Lower lobe of right lung (tissue), 2 donors: ENCODE data around the gene ANKK1. TPM values are rescaled to one million over a fixed set of nuclear protein-coding genes. Genes with fewer than 3 reads are reported as not detected.

Source experiments
- ATAC-seq, 2 donors: fragments of 200-7000 bp; cut with Tn5 transposase; one replicate each; pipeline ENCODE4 v1.9.1; 2020 to 2022; ENCODE audit warnings: mild to moderate bottlenecking in 2 of 2, moderate library complexity in 2 of 2
- DNase-seq: peaks from one replicate; pipeline ENCODE4 v3.0.0-alpha.2; 2020
- H3K27ac ChIP-seq: fragments of 200-600 bp; one replicate; pipeline ENCODE4 v1.8.0; 2022
- H3K27me3 ChIP-seq: fragments of 200-600 bp; one replicate; pipeline ENCODE4 v1.8.0; 2022; ENCODE audit warnings: low read depth
- H3K36me3 ChIP-seq: fragments of 200-600 bp; one replicate; pipeline ENCODE4 v1.8.0; 2022; ENCODE audit warnings: mild to moderate bottlenecking
- H3K4me1 ChIP-seq: fragments of 200-600 bp; one replicate; pipeline ENCODE4 v1.8.0; 2022
- H3K4me3 ChIP-seq: fragments of 200-600 bp; one replicate; pipeline ENCODE4 v1.8.0; 2022; ENCODE audit warnings: mild to moderate bottlenecking
- H3K9me3 ChIP-seq: fragments of 200-600 bp; one replicate; pipeline ENCODE4 v1.8.0; 2022
- intact Hi-C: fragments of 100-400 bp; cut with DNase I; formaldehyde crosslinking; loops from one replicate; pipeline ENCODE4 v1.11.0; 2022
- total RNA-seq: library from RNA; stranded (reverse); fragmentation: NEBNext Ultra II Directional; extraction: Animal tissue kit (Norgen Biotek cat#: 25700); gene quantifications from one replicate; pipeline ENCODE4 v1.2.1, GENCODE V29; 2021
- TF ChIP-seq, protein P1 (sequence below): fragments of 200-600 bp; IDR thresholded peaks from one replicate; pipeline ENCODE4 v1.8.0; 2022; ENCODE audit warnings: antibody characterized with exemption, mild to moderate bottlenecking
- donor health status: DM: no; HTN: yes; CAD: no; lungs with severe emphysema.

Gene ANKK1
- total RNA-seq, 1 donor from 2014 or later = 0.41 TPM

DNA sequence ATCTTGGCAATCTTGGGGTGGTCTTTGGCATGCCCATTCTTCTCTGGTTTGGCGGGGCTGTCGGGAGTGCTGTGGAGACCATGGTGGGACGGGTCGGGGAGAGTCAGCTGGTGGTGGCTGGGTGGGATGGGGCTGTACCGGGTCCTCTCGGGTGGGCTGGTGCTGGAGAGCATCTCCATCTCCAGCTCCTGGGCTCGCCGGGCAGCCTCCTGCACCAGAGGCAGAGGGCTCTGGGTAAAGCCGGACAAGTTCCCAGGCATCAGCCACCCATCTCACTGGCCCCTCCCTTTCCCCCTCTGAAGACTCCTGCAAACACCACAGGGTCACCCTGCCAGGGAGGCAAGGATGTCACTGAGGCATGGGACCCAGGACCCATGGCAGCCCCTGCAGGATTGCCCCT lies 25.1 kb downstream of the ANKK1 start:
- no peak overlapping the region for H3K4me3 ChIP-seq
- H3K27me3 ChIP-seq = no peaks in the 10 kb centered on the region
- ATAC-seq (no peak), DNase-seq (no peak)
- H3K27ac ChIP-seq = no peak overlapping the region
- H3K36me3 ChIP-seq = no peaks in the 10 kb centered on the region
- intact Hi-C loops = no loop called here
- H3K9me3 ChIP-seq = no peaks in the 10 kb centered on the region
- H3K4me1 ChIP-seq = no peaks in the 10 kb centered on the region
- TF ChIP-seq, protein P1, sequence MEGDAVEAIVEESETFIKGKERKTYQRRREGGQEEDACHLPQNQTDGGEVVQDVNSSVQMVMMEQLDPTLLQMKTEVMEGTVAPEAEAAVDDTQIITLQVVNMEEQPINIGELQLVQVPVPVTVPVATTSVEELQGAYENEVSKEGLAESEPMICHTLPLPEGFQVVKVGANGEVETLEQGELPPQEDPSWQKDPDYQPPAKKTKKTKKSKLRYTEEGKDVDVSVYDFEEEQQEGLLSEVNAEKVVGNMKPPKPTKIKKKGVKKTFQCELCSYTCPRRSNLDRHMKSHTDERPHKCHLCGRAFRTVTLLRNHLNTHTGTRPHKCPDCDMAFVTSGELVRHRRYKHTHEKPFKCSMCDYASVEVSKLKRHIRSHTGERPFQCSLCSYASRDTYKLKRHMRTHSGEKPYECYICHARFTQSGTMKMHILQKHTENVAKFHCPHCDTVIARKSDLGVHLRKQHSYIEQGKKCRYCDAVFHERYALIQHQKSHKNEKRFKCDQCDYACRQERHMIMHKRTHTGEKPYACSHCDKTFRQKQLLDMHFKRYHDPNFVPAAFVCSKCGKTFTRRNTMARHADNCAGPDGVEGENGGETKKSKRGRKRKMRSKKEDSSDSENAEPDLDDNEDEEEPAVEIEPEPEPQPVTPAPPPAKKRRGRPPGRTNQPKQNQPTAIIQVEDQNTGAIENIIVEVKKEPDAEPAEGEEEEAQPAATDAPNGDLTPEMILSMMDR = no peak

DNA sequence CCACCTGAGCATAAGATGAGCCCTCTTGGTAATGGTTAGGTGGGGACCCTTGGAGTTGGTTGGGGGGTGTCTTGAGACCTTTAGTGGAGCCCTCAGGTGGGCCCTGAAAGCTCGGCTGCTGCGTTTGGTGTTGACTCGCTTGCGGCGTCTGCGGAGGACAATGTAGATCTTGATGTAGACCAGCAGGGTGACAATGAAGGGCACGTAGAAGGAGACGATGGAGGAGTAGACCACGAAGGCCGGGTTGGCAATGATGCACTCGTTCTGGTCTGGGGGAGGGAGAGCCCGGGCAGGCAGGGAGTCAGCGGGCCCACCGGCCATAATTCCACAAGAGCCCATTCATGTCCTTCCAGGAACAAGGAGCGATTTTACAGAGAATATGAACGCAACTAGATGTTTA lies 27.8 kb downstream of the ANKK1 start:
- no peaks in the 10 kb centered on the region for H3K9me3 ChIP-seq
- H3K4me3 ChIP-seq = no peak overlapping the region
- ATAC-seq (no peak), DNase-seq (no peak)
- no peaks in the 10 kb centered on the region for H3K4me1 ChIP-seq
- intact Hi-C loops = no loop called here
- TF ChIP-seq, protein P1 = no peak
- no peaks in the 10 kb centered on the region for H3K36me3 ChIP-seq
- H3K27ac ChIP-seq = no peak overlapping the region
- H3K27me3 ChIP-seq = no peaks in the 10 kb centered on the region

DNA sequence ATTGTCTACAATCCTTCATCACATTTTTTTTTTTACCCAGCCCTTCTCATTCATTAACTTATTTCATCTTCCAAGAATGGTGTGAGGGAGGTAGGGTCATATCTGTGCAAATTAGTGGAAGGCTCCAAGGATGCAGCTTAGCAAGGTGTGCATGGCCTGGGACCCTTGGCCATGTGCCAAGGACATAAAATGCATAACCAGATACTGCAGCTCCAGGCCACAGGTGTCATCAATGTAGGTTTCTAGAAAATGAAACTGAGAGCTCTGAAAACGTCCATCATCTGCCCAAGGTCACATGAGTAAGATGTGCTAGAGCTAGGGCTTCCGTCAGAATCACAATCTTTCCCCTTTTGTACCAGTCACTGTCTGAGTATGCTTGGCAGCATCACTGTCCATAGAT lies 29.8 kb downstream of the ANKK1 start:
- Histone ChIP-seq H3K4me1 (no peaks in the 10 kb centered on the region), H3K36me3 (no peaks in the 10 kb centered on the region), H3K27me3 (no peaks in the 10 kb centered on the region), H3K9me3 (no peaks in the 10 kb centered on the region), H3K27ac (no peak overlapping the region), H3K4me3 (no peak overlapping the region)
- DNase-seq (no peak), ATAC-seq (no peak)
- intact Hi-C loops = no loop called here
- TF ChIP-seq, protein P1 = no peak

DNA sequence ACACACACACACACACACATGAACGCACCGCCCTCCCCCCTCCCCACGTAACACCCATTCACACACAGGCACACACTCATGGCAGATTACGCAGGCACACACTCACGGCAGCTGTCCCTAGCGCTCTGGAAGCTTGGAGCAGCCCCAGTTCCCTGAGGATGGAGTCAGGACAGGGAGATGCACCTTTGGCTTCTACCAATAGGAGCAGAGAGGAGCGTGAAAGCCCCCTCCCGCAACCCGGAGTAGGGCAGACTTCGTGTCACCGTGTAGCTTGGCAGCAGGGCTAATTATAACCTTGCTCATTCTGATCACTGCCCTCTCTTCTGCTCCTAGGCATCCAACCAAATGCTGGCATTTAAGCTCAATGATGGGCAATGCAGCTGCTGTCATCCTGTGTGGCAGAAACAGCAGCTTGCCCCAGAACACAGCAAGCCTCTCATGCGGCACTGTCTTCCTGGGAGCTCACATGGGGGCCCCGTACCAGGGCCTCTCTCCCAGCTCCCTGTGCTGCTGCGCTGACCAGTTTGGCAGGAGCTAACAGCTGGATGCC lies 31.9 kb downstream of the ANKK1 start:
- intact Hi-C loops = no loop called here
- Histone ChIP-seq H3K27ac (no peak overlapping the region), H3K27me3 (no peaks in the 10 kb centered on the region), H3K9me3 (no peaks in the 10 kb centered on the region), H3K4me1 (no peaks in the 10 kb centered on the region), H3K36me3 (no peaks in the 10 kb centered on the region), H3K4me3 (no peak overlapping the region)
- ATAC-seq = no peak
- TF ChIP-seq, protein P1 = no peak
- DNase-seq = no peak

DNA sequence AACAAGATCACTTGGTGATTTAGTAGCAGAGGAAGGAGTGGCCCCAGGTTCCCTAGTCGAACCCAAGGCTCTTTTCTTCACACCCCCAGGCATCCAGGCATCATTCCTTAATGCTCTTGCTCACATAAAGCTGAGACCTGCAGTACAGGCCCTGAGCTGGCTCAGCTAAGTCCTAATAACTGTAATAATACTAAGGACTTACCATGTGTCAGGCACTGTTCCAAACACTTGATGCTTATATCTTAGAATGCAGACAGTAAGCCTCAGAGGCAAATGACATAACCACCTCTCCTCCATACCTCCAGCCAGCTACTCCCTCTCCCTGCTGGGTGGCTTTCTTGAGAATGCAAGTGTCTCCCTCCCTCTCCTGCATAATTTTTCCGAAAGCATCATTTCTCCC lies 33.2 kb downstream of the ANKK1 start:
- H3K27ac ChIP-seq = no peak overlapping the region
- no peaks in the 10 kb centered on the region for H3K27me3 ChIP-seq
- TF ChIP-seq, protein P1 = no peak
- H3K4me1 ChIP-seq = no peaks in the 10 kb centered on the region
- intact Hi-C loops = no loop called here
- no peaks in the 10 kb centered on the region for H3K36me3 ChIP-seq
- no peak overlapping the region for H3K4me3 ChIP-seq
- H3K9me3 ChIP-seq = no peaks in the 10 kb centered on the region
- DNase-seq = no peak
- ATAC-seq = no peak

DNA sequence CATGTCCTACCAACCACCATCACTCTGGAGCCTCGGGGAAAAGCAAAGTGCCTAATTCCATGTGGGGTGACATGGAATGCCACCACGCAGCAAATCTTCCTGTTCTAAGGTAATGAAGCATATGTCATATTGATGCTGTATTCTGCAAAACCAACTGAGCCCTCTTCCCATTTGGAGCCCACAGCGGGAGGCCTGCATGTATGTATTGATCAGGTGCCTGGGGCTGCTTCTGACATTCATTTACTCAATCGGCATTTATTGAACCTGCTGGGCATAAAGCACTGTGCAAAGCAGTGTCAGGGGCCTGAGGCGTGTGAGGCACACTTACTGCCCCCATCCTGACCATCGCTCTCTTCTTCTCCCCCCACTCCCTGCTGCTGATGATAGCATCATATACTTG lies 39.1 kb downstream of the ANKK1 start:
- H3K27me3 ChIP-seq = no peaks in the 10 kb centered on the region
- no peak overlapping the region for H3K4me3 ChIP-seq
- no peaks in the 10 kb centered on the region for H3K4me1 ChIP-seq
- no peak overlapping the region for H3K27ac ChIP-seq
- no peaks in the 10 kb centered on the region for H3K9me3 ChIP-seq
- DNase-seq = no peak
- intact Hi-C loops = no loop called here
- no peak for ATAC-seq
- TF ChIP-seq, protein P1 = no peak
- H3K36me3 ChIP-seq = no peaks in the 10 kb centered on the region
